Chondrocyte (in vitro differentiated cells): ENCODE results near the gene CELF2. TPM values are rescaled to one million over a fixed set of nuclear protein-coding genes. Genes with fewer than 3 reads are reported as not detected.
A peak's percentile ranks its signal among the peaks of the same experiment; 100 is the strongest.

Experiments used
- DNase-seq: peaks from one replicate; pipeline ENCODE4 v3.0.0; 2021; ENCODE audit warnings: mixed read lengths, low spot score
- H3K27ac Mint-ChIP-seq: one replicate; pipeline ENCODE4 v1.8.0; 2021; ENCODE audit warnings: mild to moderate bottlenecking, moderate library complexity, mixed read lengths; ENCODE audit not compliant: unreplicated experiment
- H3K27me3 Mint-ChIP-seq: 2 replicates; pipeline ENCODE4 v1.8.0; 2021; ENCODE audit warnings: low read depth, mixed read lengths
- H3K36me3 Mint-ChIP-seq: 2 replicates; pipeline ENCODE4 v1.8.0; 2021; ENCODE audit warnings: low read depth, mixed read lengths
- H3K4me1 Mint-ChIP-seq: 2 replicates; pipeline ENCODE4 v1.8.0; 2021; ENCODE audit warnings: low read depth, mild to moderate bottlenecking, mixed read lengths
- H3K4me3 Mint-ChIP-seq: one replicate; pipeline ENCODE4 v1.8.0; 2021; ENCODE audit warnings: mild to moderate bottlenecking, moderate library complexity, mixed read lengths; ENCODE audit not compliant: unreplicated experiment
- H3K9me3 Mint-ChIP-seq: 2 replicates; pipeline ENCODE4 v1.8.0; 2021; ENCODE audit warnings: low read depth, mixed read lengths
- CTCF ChIP-seq: fragments of 200-600 bp; sonication (generic); IDR thresholded peaks from 2 replicates; pipeline ENCODE4 v1.5.0; 2021; ENCODE audit warnings: antibody characterized with exemption, mild to moderate bottlenecking, moderate library complexity
- total RNA-seq: library from RNA; stranded (reverse); gene quantifications from 3 replicates; pipeline ENCODE4 v1.2.1, GENCODE V29; 2021

Gene CELF2
- total RNA-seq, 1 donor from 2014 or later, result 44.3 TPM

GRCh38 chr10:11154333-11154732, 136.7 kb downstream of the CELF2 start:
- H3K27me3 Mint-ChIP-seq, result no peaks in the 10 kb centered on the region
- no peak overlapping the region for H3K4me3 Mint-ChIP-seq
- H3K27ac Mint-ChIP-seq, result no peak overlapping the region
- no peak for TF ChIP-seq CTCF
- H3K4me1 Mint-ChIP-seq, result peaks cover 23% of the 10 kb centered on the region
- DNase-seq, result no peak
- no peaks in the 10 kb centered on the region for H3K9me3 Mint-ChIP-seq
- no peaks in the 10 kb centered on the region for H3K36me3 Mint-ChIP-seq

DNA sequence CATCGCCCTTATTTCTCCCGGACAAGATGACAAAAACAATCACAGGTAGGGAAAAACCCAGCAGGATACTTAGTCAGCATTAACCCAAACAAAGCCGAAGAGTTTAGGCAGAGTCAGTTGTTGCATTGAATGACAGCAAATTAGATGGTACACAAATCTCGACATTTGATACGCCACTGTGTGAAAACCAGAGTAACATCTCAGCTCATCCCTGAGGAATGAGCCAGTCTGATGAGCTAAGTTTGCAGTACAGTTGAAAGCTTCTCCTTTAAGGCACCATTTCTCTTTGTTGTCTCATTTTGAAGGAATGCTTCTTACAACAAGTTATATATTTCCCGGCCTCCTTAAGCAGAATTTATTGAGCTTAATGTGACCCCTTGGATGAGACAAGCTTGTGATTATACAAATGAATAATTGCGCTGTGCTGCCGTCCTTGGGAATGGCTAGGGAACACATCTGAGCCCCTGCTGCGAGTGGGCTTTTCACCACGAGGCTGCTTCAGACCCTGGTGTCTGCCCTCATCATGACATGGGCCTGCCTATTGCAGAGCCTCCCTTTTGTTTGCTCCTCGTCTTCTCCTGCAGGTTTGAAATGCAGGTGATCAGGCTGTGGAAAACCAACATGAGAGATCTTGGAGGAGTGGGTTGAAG, 137.3 kb downstream of the CELF2 start:
- Mint-ChIP-seq H3K36me3 (no peaks in the 10 kb centered on the region), H3K27me3 (no peaks in the 10 kb centered on the region), H3K4me3 (no peak overlapping the region), H3K9me3 (no peaks in the 10 kb centered on the region), H3K27ac (peak overlapping the region; percentile 8), H3K4me1 (peaks cover 17% of the 10 kb centered on the region)
- TF ChIP-seq CTCF, result no peak
- no peak for DNase-seq

DNA sequence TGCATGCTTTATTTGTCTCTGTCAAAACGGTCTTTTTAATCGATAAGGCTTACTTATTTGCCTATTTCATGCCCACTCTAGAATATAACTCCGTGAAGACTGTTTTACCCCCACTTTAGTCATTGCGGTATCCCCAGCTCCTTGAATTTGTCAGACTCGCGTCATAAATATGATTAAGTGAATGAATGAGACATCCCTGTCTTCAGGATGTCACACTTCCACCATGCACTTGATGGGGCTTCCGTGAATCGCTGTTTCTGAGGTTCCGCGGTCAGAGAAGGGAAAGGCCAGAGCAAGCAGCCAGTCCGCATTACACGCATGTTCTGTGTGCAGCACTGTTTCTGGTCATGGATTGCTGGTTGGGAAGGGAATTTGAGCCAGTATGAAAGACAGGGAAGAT, 138.8 kb downstream of the CELF2 start:
- no peak for DNase-seq
- no peaks in the 10 kb centered on the region for H3K9me3 Mint-ChIP-seq
- H3K4me1 Mint-ChIP-seq, result peaks cover 12% of the 10 kb centered on the region
- TF ChIP-seq CTCF, result no peak
- H3K4me3 Mint-ChIP-seq, result no peak overlapping the region
- H3K36me3 Mint-ChIP-seq, result no peaks in the 10 kb centered on the region
- H3K27ac Mint-ChIP-seq, result no peak overlapping the region
- no peaks in the 10 kb centered on the region for H3K27me3 Mint-ChIP-seq

GRCh38 chr10:11157292-11158076, 139.8 kb downstream of the CELF2 start:
- H3K27me3 Mint-ChIP-seq, result no peaks in the 10 kb centered on the region
- H3K27ac Mint-ChIP-seq, result no peak overlapping the region
- H3K36me3 Mint-ChIP-seq, result peaks cover 3% of the 10 kb centered on the region
- TF ChIP-seq CTCF, result no peak
- H3K9me3 Mint-ChIP-seq, result peaks cover 5% of the 10 kb centered on the region
- peaks cover 12% of the 10 kb centered on the region for H3K4me1 Mint-ChIP-seq
- H3K4me3 Mint-ChIP-seq, result no peak overlapping the region
- no peak for DNase-seq

- H3K9me3 Mint-ChIP-seq, result peaks cover 5% of the 10 kb centered on the region
- H3K4me1 Mint-ChIP-seq, result peaks cover 12% of the 10 kb centered on the region
- peaks cover 3% of the 10 kb centered on the region for H3K36me3 Mint-ChIP-seq
- H3K4me3 Mint-ChIP-seq, result no peak overlapping the region
- H3K27me3 Mint-ChIP-seq, result no peaks in the 10 kb centered on the region
- DNase-seq, result no peak
- no peak overlapping the region for H3K27ac Mint-ChIP-seq
- TF ChIP-seq CTCF, result no peak
Measured at GRCh38 chr10:11158080-11158479, 140.4 kb downstream of the CELF2 start.
